Activated CD8-positive, alpha-beta T cell treated with anti-CD3 and anti-CD28 coated beads, Interleukin-2, amount 10 ng/mL, durations not matched to agents 7 days and 5 days (primary cell): Measurements from ENCODE around the gene GPA33. TPM values are rescaled to one million over a fixed set of nuclear protein-coding genes. Genes with fewer than 3 reads are reported as not detected.

Experiments
- ATAC-seq: fragments of 150-1000 bp; cut with Tn5 transposase; one replicate; pipeline ENCODE4 v1.10.0; 2021; ENCODE audit warnings: moderate library complexity
- CTCF ChIA-PET: fragments of 350-600 bp; sonication (Branson Sonifier 250); formaldehyde crosslinking; loops from one replicate; lab custom pipeline; 2021; ENCODE audit warnings: antibody characterized with exemption; lab: Charles Lee
- POLR2A ChIA-PET: fragments of 350-600 bp; sonication (Branson Sonifier 250); formaldehyde crosslinking; loops from one replicate; lab custom pipeline; 2021; ENCODE audit warnings: antibody characterized with exemption; lab: Charles Lee
- DNase-seq: peaks from one replicate; pipeline ENCODE4 v3.0.0-alpha.2; 2020
- H3K27ac Mint-ChIP-seq: one replicate; pipeline ENCODE4 v1.8.0; 2021; ENCODE audit warnings: mild to moderate bottlenecking, mixed read lengths
- H3K27me3 Mint-ChIP-seq: one replicate; pipeline ENCODE4 v1.8.0; 2021; ENCODE audit warnings: low read depth, mixed read lengths
- H3K36me3 Mint-ChIP-seq: one replicate; pipeline ENCODE4 v1.8.0; 2021; ENCODE audit warnings: low read depth, mixed read lengths
- H3K4me1 Mint-ChIP-seq: one replicate; pipeline ENCODE4 v1.8.0; 2021; ENCODE audit warnings: low read depth, mixed read lengths
- H3K4me3 Mint-ChIP-seq: one replicate; pipeline ENCODE4 v1.8.0; 2021; ENCODE audit warnings: mild to moderate bottlenecking, mixed read lengths
- H3K9me3 Mint-ChIP-seq: one replicate; pipeline ENCODE4 v1.8.0; 2022; ENCODE audit warnings: mixed read lengths; ENCODE audit not compliant: insufficient read depth
- total RNA-seq, 2 experiments: library from RNA; stranded (reverse); gene quantifications; one replicate each; pipeline ENCODE4 v1.2.3, GENCODE V29; 2021

Gene GPA33
- total RNA-seq = under 1 TPM; 0.16 to 0.24 TPM

- H3K27ac Mint-ChIP-seq = peak within 1 kb of the TSS; percentile 85
- peaks cover 4% of the 10 kb centered on the region for H3K36me3 Mint-ChIP-seq
- ChIA-PET POLR2A (interaction anchor here (0.7 kb wide), 1 partner anchor 10 kb away, joined by 3 read pairs; no protein-coding TSS in a partner anchor), CTCF (interaction anchor here (0.7 to 4.1 kb wide), 4 partner anchors 19 to 180 kb away, joined by 3 to 18 read pairs (median 7); partner anchors contain the start of gene POU2F1)
- peak; percentile 76 for ATAC-seq
- DNase-seq = no peak
- no peak within 1 kb of the TSS for H3K4me3 Mint-ChIP-seq
- H3K9me3 Mint-ChIP-seq = no peaks in the 10 kb centered on the region
- no peaks in the 10 kb centered on the region for H3K27me3 Mint-ChIP-seq
- peaks cover 14% of the 10 kb centered on the region for H3K4me1 Mint-ChIP-seq
Measured at GRCh38 chr1:167090314-167090942, at the start of gene GPA33. Gene GPA33, minus strand, starts transcription at chr1:167090377. Its CDS starts 90 bp downstream, at chr1:167090287.

- Mint-ChIP-seq H3K4me1 (no peaks in the 10 kb centered on the region), H3K9me3 (no peaks in the 10 kb centered on the region), H3K27ac (no peak overlapping the region), H3K27me3 (peaks cover 30% of the 10 kb centered on the region), H3K4me3 (no peak overlapping the region), H3K36me3 (no peaks in the 10 kb centered on the region)
- ChIA-PET POLR2A (interaction anchor here (0.6 kb wide), 1 partner anchor 1015 kb away, joined by 3 read pairs; no protein-coding TSS in a partner anchor), CTCF (interaction anchor here (0.8 to 1.7 kb wide), 2 partner anchors 20 to 229 kb away, joined by 3 to 4 read pairs; no protein-coding TSS in a partner anchor)
- ATAC-seq (no peak), DNase-seq (no peak)
Measured at GRCh38 chr1:167138703-167139102, 48.5 kb upstream of the GPA33 start.

- Mint-ChIP-seq H3K36me3 (no peaks in the 10 kb centered on the region), H3K4me1 (no peaks in the 10 kb centered on the region), H3K27ac (no peak overlapping the region), H3K4me3 (no peak overlapping the region), H3K27me3 (peaks cover 28% of the 10 kb centered on the region), H3K9me3 (no peaks in the 10 kb centered on the region)
- no peak for ATAC-seq
- ChIA-PET POLR2A (no interaction called here), CTCF (interaction anchor here (0.8 to 1.7 kb wide), 3 partner anchors 19 to 228 kb away, joined by 3 to 4 read pairs (median 3); no protein-coding TSS in a partner anchor)
- no peak for DNase-seq
Measured at GRCh38 chr1:167137793-167138510, 47.8 kb upstream of the GPA33 start.

- Mint-ChIP-seq H3K4me3 (no peak overlapping the region), H3K4me1 (no peaks in the 10 kb centered on the region), H3K27me3 (peaks cover 28% of the 10 kb centered on the region), H3K27ac (no peak overlapping the region), H3K36me3 (no peaks in the 10 kb centered on the region), H3K9me3 (no peaks in the 10 kb centered on the region)
- DNase-seq = no peak
- ATAC-seq = no peak
- ChIA-PET POLR2A (no interaction called here), CTCF (interaction anchor here (1.4 to 1.7 kb wide), 2 partner anchors 78 to 228 kb away, joined by 3 to 4 read pairs; no protein-coding TSS in a partner anchor)
Measured at GRCh38 chr1:167137332-167137781, 47.2 kb upstream of the GPA33 start.

GRCh38 chr1:167136806-167137205 lies 46.6 kb upstream of the GPA33 start:
- no peaks in the 10 kb centered on the region for H3K9me3 Mint-ChIP-seq
- H3K27me3 Mint-ChIP-seq = peaks cover 26% of the 10 kb centered on the region
- ChIA-PET CTCF (interaction anchor here (1.4 to 1.7 kb wide), 2 partner anchors 77 to 227 kb away, joined by 3 to 4 read pairs; no protein-coding TSS in a partner anchor), POLR2A (no interaction called here)
- ATAC-seq (no peak), DNase-seq (no peak)
- no peak overlapping the region for H3K4me3 Mint-ChIP-seq
- H3K27ac Mint-ChIP-seq = no peak overlapping the region
- H3K36me3 Mint-ChIP-seq = no peaks in the 10 kb centered on the region
- H3K4me1 Mint-ChIP-seq = no peaks in the 10 kb centered on the region

- H3K27me3 Mint-ChIP-seq = peaks cover 28% of the 10 kb centered on the region
- ChIA-PET CTCF (interaction anchor here (1.4 kb wide), 1 partner anchor 76 kb away, joined by 3 read pairs; no protein-coding TSS in a partner anchor), POLR2A (no interaction called here)
- H3K36me3 Mint-ChIP-seq = no peaks in the 10 kb centered on the region
- no peak overlapping the region for H3K4me3 Mint-ChIP-seq
- H3K9me3 Mint-ChIP-seq = no peaks in the 10 kb centered on the region
- DNase-seq = no peak
- H3K4me1 Mint-ChIP-seq = no peaks in the 10 kb centered on the region
- no peak for ATAC-seq
- H3K27ac Mint-ChIP-seq = no peak overlapping the region
Measured at GRCh38 chr1:167136191-167136614, 46.0 kb upstream of the GPA33 start.

GRCh38 chr1:167135281-167135840 lies 45.2 kb upstream of the GPA33 start:
- CTCF ChIA-PET = interaction anchor here (1.3 kb wide), 1 partner anchor 11 kb away, joined by 5 read pairs; no protein-coding TSS in a partner anchor
- Mint-ChIP-seq H3K27me3 (peaks cover 25% of the 10 kb centered on the region), H3K9me3 (no peaks in the 10 kb centered on the region), H3K4me1 (no peaks in the 10 kb centered on the region), H3K27ac (no peak overlapping the region), H3K4me3 (no peak overlapping the region), H3K36me3 (no peaks in the 10 kb centered on the region)
- POLR2A ChIA-PET = interaction anchor here (1.1 kb wide), 1 partner anchor 161 kb away, joined by 6 read pairs; no protein-coding TSS in a partner anchor
- ATAC-seq (no peak), DNase-seq (no peak)

GRCh38 chr1:167132301-167133010 lies 42.3 kb upstream of the GPA33 start:
- DNase-seq (no peak), ATAC-seq (no peak)
- Mint-ChIP-seq H3K27ac (no peak overlapping the region), H3K4me1 (no peaks in the 10 kb centered on the region), H3K4me3 (no peak overlapping the region), H3K36me3 (no peaks in the 10 kb centered on the region), H3K27me3 (peaks cover 22% of the 10 kb centered on the region), H3K9me3 (no peaks in the 10 kb centered on the region)
- ChIA-PET CTCF (interaction anchor here (1.8 kb wide), 1 partner anchor 88 kb away, joined by 4 read pairs; no protein-coding TSS in a partner anchor), POLR2A (no interaction called here)

- no peak overlapping the region for H3K4me3 Mint-ChIP-seq
- H3K4me1 Mint-ChIP-seq = no peaks in the 10 kb centered on the region
- peaks cover 22% of the 10 kb centered on the region for H3K27me3 Mint-ChIP-seq
- no peak for ATAC-seq
- CTCF ChIA-PET = interaction anchor here (1.4 kb wide), 1 partner anchor 402 kb away, joined by 3 read pairs; no protein-coding TSS in a partner anchor
- no peak for DNase-seq
- no peaks in the 10 kb centered on the region for H3K36me3 Mint-ChIP-seq
- H3K27ac Mint-ChIP-seq = no peak overlapping the region
- H3K9me3 Mint-ChIP-seq = no peaks in the 10 kb centered on the region
- POLR2A ChIA-PET = no interaction called here
Measured at GRCh38 chr1:167130829-167131510, 40.8 kb upstream of the GPA33 start.

- ChIA-PET CTCF (interaction anchor here (1.0 to 7.3 kb wide), 4 partner anchors 24 to 69 kb away, joined by 3 to 57 read pairs (median 4); no protein-coding TSS in a partner anchor), POLR2A (no interaction called here)
- Mint-ChIP-seq H3K9me3 (no peaks in the 10 kb centered on the region), H3K4me3 (no peak overlapping the region), H3K4me1 (no peaks in the 10 kb centered on the region), H3K36me3 (no peaks in the 10 kb centered on the region), H3K27ac (no peak overlapping the region), H3K27me3 (peaks cover 18% of the 10 kb centered on the region)
- ATAC-seq (no peak), DNase-seq (no peak)
Measured at GRCh38 chr1:167128261-167129227, 38.4 kb upstream of the GPA33 start.
